ENCODE measurements around the gene SERTAD2.

DNA sequence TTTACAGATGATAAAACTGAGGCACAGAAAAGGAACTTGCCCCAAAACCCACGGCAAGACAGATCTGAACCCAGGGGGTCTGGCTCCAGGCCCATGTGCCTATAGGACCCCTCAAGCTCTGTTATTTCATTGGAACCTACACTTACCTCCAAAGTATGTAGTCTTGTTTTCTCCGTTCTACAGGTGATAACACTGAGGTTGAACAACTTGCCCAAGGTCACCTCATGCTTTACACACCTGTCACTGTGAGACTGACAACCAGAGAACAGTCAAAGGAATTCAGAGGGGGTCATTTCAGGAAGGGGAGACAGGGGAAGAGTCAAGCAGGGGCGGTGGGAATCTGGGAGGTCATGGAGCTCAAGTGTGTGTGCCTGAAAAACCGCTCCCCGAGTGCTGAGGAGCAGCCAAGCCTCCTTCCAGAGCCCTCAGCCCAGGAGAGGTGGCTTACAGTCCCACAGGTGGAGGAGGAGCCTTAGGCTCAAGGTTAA, 47.7 kb downstream of the SERTAD2 start:
- TF ChIP-seq, protein P1, sequence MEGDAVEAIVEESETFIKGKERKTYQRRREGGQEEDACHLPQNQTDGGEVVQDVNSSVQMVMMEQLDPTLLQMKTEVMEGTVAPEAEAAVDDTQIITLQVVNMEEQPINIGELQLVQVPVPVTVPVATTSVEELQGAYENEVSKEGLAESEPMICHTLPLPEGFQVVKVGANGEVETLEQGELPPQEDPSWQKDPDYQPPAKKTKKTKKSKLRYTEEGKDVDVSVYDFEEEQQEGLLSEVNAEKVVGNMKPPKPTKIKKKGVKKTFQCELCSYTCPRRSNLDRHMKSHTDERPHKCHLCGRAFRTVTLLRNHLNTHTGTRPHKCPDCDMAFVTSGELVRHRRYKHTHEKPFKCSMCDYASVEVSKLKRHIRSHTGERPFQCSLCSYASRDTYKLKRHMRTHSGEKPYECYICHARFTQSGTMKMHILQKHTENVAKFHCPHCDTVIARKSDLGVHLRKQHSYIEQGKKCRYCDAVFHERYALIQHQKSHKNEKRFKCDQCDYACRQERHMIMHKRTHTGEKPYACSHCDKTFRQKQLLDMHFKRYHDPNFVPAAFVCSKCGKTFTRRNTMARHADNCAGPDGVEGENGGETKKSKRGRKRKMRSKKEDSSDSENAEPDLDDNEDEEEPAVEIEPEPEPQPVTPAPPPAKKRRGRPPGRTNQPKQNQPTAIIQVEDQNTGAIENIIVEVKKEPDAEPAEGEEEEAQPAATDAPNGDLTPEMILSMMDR (IDR thresholded peaks at IDR 0.05): no peak
- no peak for TF ChIP-seq POLR2AphosphoS5 (IDR thresholded peaks at IDR 0.05)

All from transverse colon (tissue), 4 donors.